H9 (cell line): ENCODE results near the gene GSTA4. TPM values are rescaled to one million over a fixed set of nuclear protein-coding genes. Genes with fewer than 3 reads are reported as not detected.

Source experiments
- DNase-seq: peaks from one replicate; pipeline ENCODE4 v3.0.0-alpha.2; 2017
- H2AFZ ChIP-seq: one replicate; pipeline ENCODE4 v1.6.1; 2013; ENCODE audit warnings: mild to moderate bottlenecking, low read length, control low read depth, moderate library complexity
- H2AK5ac ChIP-seq: 2 replicates; pipeline ENCODE4 v1.6.1; 2013; ENCODE audit warnings: low read length, control low read depth, mixed read lengths; ENCODE audit not compliant: insufficient read length
- H2BK120ac ChIP-seq: one replicate; pipeline ENCODE4 v1.6.1; 2013; ENCODE audit warnings: low read depth, mild to moderate bottlenecking, low read length, control low read depth, inconsistent platforms; ENCODE audit not compliant: poor library complexity, severe bottlenecking
- H2BK12ac ChIP-seq: 2 replicates; pipeline ENCODE4 v1.6.1; 2013; ENCODE audit warnings: low read length, control low read depth, mixed read lengths, low read depth; ENCODE audit not compliant: insufficient read length
- H2BK15ac ChIP-seq: 2 replicates; pipeline ENCODE4 v1.6.1; 2013; ENCODE audit warnings: low read depth, low read length, control low read depth
- H2BK20ac ChIP-seq: one replicate; pipeline ENCODE4 v1.6.1; 2013; ENCODE audit warnings: low read depth, mild to moderate bottlenecking, low read length, control low read depth, inconsistent platforms; ENCODE audit not compliant: poor library complexity, severe bottlenecking
- H2BK5ac ChIP-seq: 2 replicates; pipeline ENCODE4 v1.6.1; 2013; ENCODE audit warnings: low read length, control low read depth, mixed read lengths; ENCODE audit not compliant: insufficient read length
- H3K14ac ChIP-seq: 2 replicates; pipeline ENCODE4 v1.6.1; 2013; ENCODE audit warnings: low read length, control low read depth; ENCODE audit not compliant: insufficient read depth
- H3K18ac ChIP-seq: 2 replicates; pipeline ENCODE4 v1.6.1; 2013; ENCODE audit warnings: low read depth, mild to moderate bottlenecking, mixed read lengths, low read length, control low read depth; ENCODE audit not compliant: insufficient read length
- H3K23ac ChIP-seq: 2 replicates; pipeline ENCODE4 v1.6.1; 2013; ENCODE audit warnings: low read length, control low read depth, mixed read lengths, low read depth; ENCODE audit not compliant: insufficient read length
- H3K23me2 ChIP-seq: 2 replicates; pipeline ENCODE4 v1.6.1; 2013; ENCODE audit warnings: low read depth, mild to moderate bottlenecking, mixed read lengths, low read length, control low read depth; ENCODE audit not compliant: insufficient read length, poor library complexity, severe bottlenecking
- H3K27ac ChIP-seq: 2 replicates; pipeline ENCODE4 v1.5.1; 2013; ENCODE audit warnings: low read length, control low read depth, mixed read lengths, low read depth; ENCODE audit not compliant: insufficient read length
- H3K27me3 ChIP-seq: 2 replicates; pipeline ENCODE4 v1.6.1; 2013; ENCODE audit warnings: low read length, control low read depth, inconsistent platforms; ENCODE audit not compliant: insufficient read depth
- H3K4ac ChIP-seq: 2 replicates; pipeline ENCODE4 v1.6.1; 2013; ENCODE audit warnings: low read depth, mild to moderate bottlenecking, control low read depth, inconsistent platforms, low read length, moderate library complexity
- H3K4me1 ChIP-seq: 2 replicates; pipeline ENCODE4 v1.6.1; 2013; ENCODE audit warnings: low read length, control low read depth, inconsistent platforms; ENCODE audit not compliant: insufficient read depth
- H3K4me2 ChIP-seq: 2 replicates; pipeline ENCODE4 v1.6.1; 2013; ENCODE audit warnings: low read length, control low read depth, mixed read lengths; ENCODE audit not compliant: insufficient read length, insufficient read depth
- H3K56ac ChIP-seq: 2 replicates; pipeline ENCODE4 v1.6.1; 2013; ENCODE audit warnings: low read depth, mild to moderate bottlenecking, mixed read lengths, low read length, control low read depth; ENCODE audit not compliant: insufficient read length
- H3K79me1 ChIP-seq: 2 replicates; pipeline ENCODE4 v1.6.1; 2013; ENCODE audit warnings: low read depth, mild to moderate bottlenecking, moderate library complexity, low read length, control low read depth, inconsistent platforms; ENCODE audit not compliant: insufficient read depth, poor library complexity, severe bottlenecking
- H3K79me2 ChIP-seq: 2 replicates; pipeline ENCODE4 v1.6.1; 2013; ENCODE audit warnings: low read length, control low read depth, inconsistent platforms; ENCODE audit not compliant: insufficient read depth
- H3K9ac ChIP-seq: 2 replicates; pipeline ENCODE4 v1.6.1; 2013; ENCODE audit warnings: low read length, control low read depth, mixed read lengths; ENCODE audit not compliant: insufficient read length; ENCODE audit errors: extremely low read depth
- H3K9me3 ChIP-seq: one replicate; pipeline ENCODE4 v1.6.1; 2013; ENCODE audit warnings: low read depth, low read length, inconsistent platforms; ENCODE audit not compliant: control insufficient read depth
- H3T11ph ChIP-seq: one replicate; pipeline ENCODE4 v1.6.1; 2013; ENCODE audit warnings: mild to moderate bottlenecking, low read length, control low read depth, inconsistent platforms
- H4K20me1 ChIP-seq: one replicate; pipeline ENCODE4 v1.6.1; 2013; ENCODE audit not compliant: control insufficient read depth, insufficient read length, insufficient read depth
- H4K5ac ChIP-seq: 2 replicates; pipeline ENCODE4 v1.6.1; 2013; ENCODE audit warnings: low read depth, mild to moderate bottlenecking, mixed read lengths, low read length, control low read depth; ENCODE audit not compliant: insufficient read length
- H4K8ac ChIP-seq: replicated peaks from 2 replicates; pipeline ENCODE4 v1.6.1; 2013; ENCODE audit warnings: low read length, control low read depth, mixed read lengths, low read depth; ENCODE audit not compliant: insufficient read length
- H4K91ac ChIP-seq: 2 replicates; pipeline ENCODE4 v1.6.1; 2013; ENCODE audit warnings: low read depth, mild to moderate bottlenecking, moderate library complexity, mixed read lengths, low read length, control low read depth; ENCODE audit not compliant: insufficient read length
- H3K27ac Mint-ChIP-seq, 3 experiments: 2 replicates in 2 of 3; 3 replicates in 1 of 3; pipeline ENCODE4 v1.8.0; 2020 to 2021; ENCODE audit warnings: mixed read lengths in 3 of 3, mild to moderate bottlenecking in 1 of 3, moderate library complexity in 1 of 3
- H3K27me3 Mint-ChIP-seq: 2 replicates; pipeline ENCODE4 v1.8.0; 2021; ENCODE audit warnings: low read depth, mild to moderate bottlenecking, moderate library complexity, mixed read lengths
- H3K36me3 Mint-ChIP-seq, 3 experiments: 2 replicates in 2 of 3; 3 replicates in 1 of 3; pipeline ENCODE4 v1.8.0; 2020 to 2021; ENCODE audit warnings: low read depth in 3 of 3, mixed read lengths in 3 of 3; ENCODE audit not compliant: insufficient read depth in 1 of 3
- H3K4me1 Mint-ChIP-seq, 2 experiments: 2 replicates each; pipeline ENCODE4 v1.8.0; 2020; ENCODE audit warnings: mixed read lengths in 2 of 2
- H3K4me3 Mint-ChIP-seq, 2 experiments: 2 replicates in 1 of 2; 3 replicates in 1 of 2; pipeline ENCODE4 v1.8.0; 2020 to 2021; ENCODE audit warnings: mild to moderate bottlenecking in 2 of 2, mixed read lengths in 2 of 2, moderate library complexity in 1 of 2
- H3K9me3 Mint-ChIP-seq, 2 experiments: 2 replicates in 1 of 2; 3 replicates in 1 of 2; pipeline ENCODE4 v1.8.0; 2020; ENCODE audit warnings: mild to moderate bottlenecking in 2 of 2, mixed read lengths in 2 of 2, moderate library complexity in 1 of 2
- total RNA-seq: library from RNA; stranded (reverse); gene quantifications from 2 replicates; pipeline ENCODE4 v1.2.1, GENCODE V29; 2021
- TF ChIP-seq, protein P1 (sequence below): fragments of 200-600 bp; sonication (generic); conservative IDR thresholded peaks from 3 replicates; pipeline ENCODE4 v1.8.0; 2021; ENCODE audit warnings: antibody characterized with exemption, mild to moderate bottlenecking

The GSTA4 gene
- total RNA-seq, 1 experiment from 2014 or later, result 32.1 TPM

DNA sequence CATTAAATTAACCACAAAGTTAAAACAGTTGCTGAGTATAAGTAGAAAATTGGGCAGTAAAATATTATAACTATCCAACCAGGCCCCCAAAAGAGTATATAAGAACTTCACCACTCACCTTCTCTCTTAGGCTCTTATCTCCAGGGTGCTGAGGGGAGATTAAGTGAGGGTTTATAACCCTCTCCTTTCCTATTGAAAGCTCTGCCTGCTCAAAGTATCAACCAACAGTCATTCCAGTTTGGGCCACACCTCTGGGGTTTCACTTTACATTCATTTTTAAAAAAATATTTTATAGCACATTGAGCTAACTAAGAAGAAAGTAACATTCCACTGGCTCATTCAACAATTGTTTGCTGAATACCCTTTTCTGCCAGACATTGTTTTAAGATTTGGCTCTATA is 22.1 kb downstream of the GSTA4 start:
- no peak overlapping the region for H2BK15ac ChIP-seq
- no peak overlapping the region for H4K8ac ChIP-seq
- H3K4me3 Mint-ChIP-seq, result no peak overlapping the region
- no peak overlapping the region for H3K27ac ChIP-seq
- no peaks in the 10 kb centered on the region for H3K27me3 Mint-ChIP-seq
- H3K4me1 Mint-ChIP-seq, result peaks cover 11 to 28% of the 10 kb centered on the region in 2 experiments
- H4K5ac ChIP-seq, result no peak overlapping the region
- H3K9me3 ChIP-seq, result no peaks in the 10 kb centered on the region
- no peaks in the 10 kb centered on the region for H3K4me1 ChIP-seq
- no peaks in the 10 kb centered on the region for H3K23me2 ChIP-seq
- H3K79me2 ChIP-seq, result no peaks in the 10 kb centered on the region
- DNase-seq, result no peak
- no peaks in the 10 kb centered on the region for H3K36me3 Mint-ChIP-seq
- H2AFZ ChIP-seq, result no peak overlapping the region
- no peak overlapping the region for H3T11ph ChIP-seq
- no peaks in the 10 kb centered on the region for H3K79me1 ChIP-seq
- no peaks in the 10 kb centered on the region for H3K27me3 ChIP-seq
- no peak overlapping the region for H3K4ac ChIP-seq
- TF ChIP-seq, protein P1, sequence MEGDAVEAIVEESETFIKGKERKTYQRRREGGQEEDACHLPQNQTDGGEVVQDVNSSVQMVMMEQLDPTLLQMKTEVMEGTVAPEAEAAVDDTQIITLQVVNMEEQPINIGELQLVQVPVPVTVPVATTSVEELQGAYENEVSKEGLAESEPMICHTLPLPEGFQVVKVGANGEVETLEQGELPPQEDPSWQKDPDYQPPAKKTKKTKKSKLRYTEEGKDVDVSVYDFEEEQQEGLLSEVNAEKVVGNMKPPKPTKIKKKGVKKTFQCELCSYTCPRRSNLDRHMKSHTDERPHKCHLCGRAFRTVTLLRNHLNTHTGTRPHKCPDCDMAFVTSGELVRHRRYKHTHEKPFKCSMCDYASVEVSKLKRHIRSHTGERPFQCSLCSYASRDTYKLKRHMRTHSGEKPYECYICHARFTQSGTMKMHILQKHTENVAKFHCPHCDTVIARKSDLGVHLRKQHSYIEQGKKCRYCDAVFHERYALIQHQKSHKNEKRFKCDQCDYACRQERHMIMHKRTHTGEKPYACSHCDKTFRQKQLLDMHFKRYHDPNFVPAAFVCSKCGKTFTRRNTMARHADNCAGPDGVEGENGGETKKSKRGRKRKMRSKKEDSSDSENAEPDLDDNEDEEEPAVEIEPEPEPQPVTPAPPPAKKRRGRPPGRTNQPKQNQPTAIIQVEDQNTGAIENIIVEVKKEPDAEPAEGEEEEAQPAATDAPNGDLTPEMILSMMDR, result no peak
- H3K9ac ChIP-seq, result no peak overlapping the region
- no peak overlapping the region for H2BK20ac ChIP-seq
- no peak overlapping the region for H3K23ac ChIP-seq
- H2BK5ac ChIP-seq, result no peak overlapping the region
- no peak overlapping the region for H2BK120ac ChIP-seq
- H2BK12ac ChIP-seq, result no peak overlapping the region
- H2AK5ac ChIP-seq, result no peak overlapping the region
- H3K14ac ChIP-seq, result no peak overlapping the region
- H3K56ac ChIP-seq, result no peak overlapping the region
- no peaks in the 10 kb centered on the region for H4K20me1 ChIP-seq
- no peak overlapping the region for H4K91ac ChIP-seq
- H3K4me2 ChIP-seq, result no peak overlapping the region
- no peak overlapping the region for H3K27ac Mint-ChIP-seq
- H3K9me3 Mint-ChIP-seq, result no peaks in the 10 kb centered on the region
- no peak overlapping the region for H3K18ac ChIP-seq
